ENCODE data around the gene ARPC4.

ARPC4 gene

DNA sequence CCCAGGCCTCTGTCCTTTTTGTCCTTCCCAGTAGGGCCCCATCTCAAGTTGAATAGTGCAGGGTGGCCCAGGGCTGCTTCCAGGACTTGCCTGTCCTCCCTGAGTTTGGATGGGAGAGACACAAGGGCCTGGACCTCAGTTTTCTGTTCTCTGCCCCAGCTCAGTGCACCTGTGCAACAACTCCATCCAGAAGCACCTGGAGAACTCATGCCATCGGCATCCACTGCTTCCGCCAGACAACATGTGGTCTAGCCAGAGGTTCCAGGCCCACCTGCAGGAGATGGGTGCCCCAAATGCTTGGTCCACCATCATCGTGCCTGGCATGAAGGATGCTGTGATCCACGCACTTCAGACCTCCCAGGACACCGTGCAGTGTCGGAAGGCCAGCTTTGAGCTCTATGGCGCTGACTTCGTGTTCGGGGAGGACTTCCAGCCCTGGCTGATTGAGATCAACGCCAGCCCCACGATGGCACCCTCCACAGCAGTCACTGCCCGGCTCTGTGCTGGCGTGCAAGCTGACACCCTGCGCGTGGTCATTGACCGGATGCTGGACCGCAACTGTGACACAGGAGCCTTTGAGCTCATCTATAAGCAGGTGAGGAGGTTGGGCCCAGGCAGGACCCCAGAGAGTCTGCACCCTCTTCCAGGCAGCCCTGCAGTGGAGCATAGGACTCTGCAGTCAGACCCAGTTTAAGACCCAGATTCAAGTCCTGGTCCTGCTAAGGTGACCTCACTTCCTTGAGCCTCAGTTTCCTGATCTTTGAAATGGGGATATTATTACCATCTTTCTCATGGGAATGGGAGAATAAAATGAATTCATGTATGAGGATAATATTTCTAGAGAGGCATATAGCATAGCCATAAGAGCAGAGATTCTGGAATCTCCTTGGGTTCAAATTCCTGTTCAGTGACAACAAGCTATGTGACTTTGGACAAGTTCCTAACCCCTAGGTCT, 36.2 kb downstream of the ARPC4 start:
- Histone ChIP-seq H3K27ac (ENCODE audit: low read length) (no peak overlapping the region), H3K9ac (ENCODE audit: low read length) (no peak overlapping the region), H3K4me3 (ENCODE audit: low read length) (no peak overlapping the region), H4K20me1 (ENCODE audit: insufficient read depth, low read length) (no peaks in the 10 kb centered on the region), H3K79me2 (ENCODE audit: low read length) (no peaks in the 10 kb centered on the region), H3K4me2 (ENCODE audit: low read length) (no peak overlapping the region), H2AFZ (ENCODE audit: low read depth, low read length) (no peak overlapping the region), H3K4me1 (ENCODE audit: low read length) (no peaks in the 10 kb centered on the region), H3K9me3 (ENCODE audit: insufficient read depth, low read length) (no peaks in the 10 kb centered on the region), H3K27me3 (ENCODE audit: low read depth, low read length) (no peaks in the 10 kb centered on the region), H3K36me3 (replicated peaks; ENCODE audit: low read depth, low read length) (peaks cover 7% of the 10 kb centered on the region)
- no peak for TF ChIP-seq EZH2phosphoT487 (IDR thresholded peaks at IDR 0.05; ENCODE audit: low read depth)
- TF ChIP-seq, protein P1, sequence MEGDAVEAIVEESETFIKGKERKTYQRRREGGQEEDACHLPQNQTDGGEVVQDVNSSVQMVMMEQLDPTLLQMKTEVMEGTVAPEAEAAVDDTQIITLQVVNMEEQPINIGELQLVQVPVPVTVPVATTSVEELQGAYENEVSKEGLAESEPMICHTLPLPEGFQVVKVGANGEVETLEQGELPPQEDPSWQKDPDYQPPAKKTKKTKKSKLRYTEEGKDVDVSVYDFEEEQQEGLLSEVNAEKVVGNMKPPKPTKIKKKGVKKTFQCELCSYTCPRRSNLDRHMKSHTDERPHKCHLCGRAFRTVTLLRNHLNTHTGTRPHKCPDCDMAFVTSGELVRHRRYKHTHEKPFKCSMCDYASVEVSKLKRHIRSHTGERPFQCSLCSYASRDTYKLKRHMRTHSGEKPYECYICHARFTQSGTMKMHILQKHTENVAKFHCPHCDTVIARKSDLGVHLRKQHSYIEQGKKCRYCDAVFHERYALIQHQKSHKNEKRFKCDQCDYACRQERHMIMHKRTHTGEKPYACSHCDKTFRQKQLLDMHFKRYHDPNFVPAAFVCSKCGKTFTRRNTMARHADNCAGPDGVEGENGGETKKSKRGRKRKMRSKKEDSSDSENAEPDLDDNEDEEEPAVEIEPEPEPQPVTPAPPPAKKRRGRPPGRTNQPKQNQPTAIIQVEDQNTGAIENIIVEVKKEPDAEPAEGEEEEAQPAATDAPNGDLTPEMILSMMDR (IDR thresholded peaks at IDR 0.05; ENCODE audit: low read depth, low read length) = no peak

DNA sequence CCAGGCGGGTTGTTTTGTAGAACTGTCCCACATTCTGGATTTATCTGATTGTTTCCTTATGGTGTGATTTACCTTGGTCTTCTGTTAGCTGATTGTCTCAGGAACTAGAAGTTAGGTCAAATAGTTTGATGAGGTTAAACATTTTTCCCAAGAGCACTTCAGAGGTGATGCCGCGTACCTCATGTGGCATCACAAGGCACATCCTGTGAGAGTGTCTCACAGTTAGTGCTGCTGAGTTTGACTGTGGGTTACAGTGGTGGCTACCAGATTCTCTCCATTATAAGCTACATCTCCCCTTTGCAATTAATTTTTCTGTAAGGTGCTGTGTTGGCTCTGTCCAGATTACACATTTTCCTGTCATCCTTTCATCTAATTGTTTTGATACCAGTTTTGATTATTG, 38.4 kb downstream of the ARPC4 start:
- Histone ChIP-seq H3K27me3 (ENCODE audit: low read depth, low read length) (no peaks in the 10 kb centered on the region), H3K9me3 (ENCODE audit: insufficient read depth, low read length) (no peaks in the 10 kb centered on the region)

DNA sequence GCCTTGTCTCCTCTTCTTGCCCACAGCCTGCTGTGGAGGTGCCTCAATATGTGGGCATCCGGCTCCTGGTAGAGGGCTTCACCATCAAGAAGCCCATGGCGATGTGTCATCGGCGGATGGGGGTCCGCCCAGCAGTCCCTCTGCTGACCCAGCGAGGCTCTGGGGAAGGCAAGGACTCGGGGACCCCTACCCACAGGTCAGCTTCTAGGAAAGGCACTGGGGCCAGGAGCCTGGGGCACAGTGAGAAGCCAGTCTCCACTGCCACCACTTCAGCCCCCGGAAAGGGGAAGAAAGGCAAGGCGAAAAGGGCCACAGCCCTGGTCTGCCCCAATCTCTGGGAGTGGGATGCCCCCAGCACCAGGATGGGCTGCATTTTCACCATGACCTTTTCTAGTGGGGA, 40.2 kb downstream of the ARPC4 start:
- H3K4me1 ChIP-seq (ENCODE audit: low read length) = no peaks in the 10 kb centered on the region
- TF ChIP-seq EZH2phosphoT487 (IDR thresholded peaks at IDR 0.05; ENCODE audit: low read depth) = no peak
- TF ChIP-seq, protein P1 (IDR thresholded peaks at IDR 0.05; ENCODE audit: low read depth, low read length) = no peak

More for the DNA sequence above, 38.4 kb downstream of the ARPC4 start:
- Histone ChIP-seq H3K36me3 (replicated peaks; ENCODE audit: low read depth, low read length) (peaks cover 17% of the 10 kb centered on the region), H2AFZ (ENCODE audit: low read depth, low read length) (no peak overlapping the region), H3K4me1 (ENCODE audit: low read length) (no peaks in the 10 kb centered on the region), H3K27ac (ENCODE audit: low read length) (no peak overlapping the region), H3K79me2 (ENCODE audit: low read length) (no peaks in the 10 kb centered on the region), H3K4me2 (ENCODE audit: low read length) (no peak overlapping the region), H3K4me3 (ENCODE audit: low read length) (no peak overlapping the region), H4K20me1 (ENCODE audit: insufficient read depth, low read length) (no peaks in the 10 kb centered on the region), H3K9ac (ENCODE audit: low read length) (no peak overlapping the region)
- TF ChIP-seq, protein P1 (IDR thresholded peaks at IDR 0.05; ENCODE audit: low read depth, low read length) = no peak
- no peak for TF ChIP-seq EZH2phosphoT487 (IDR thresholded peaks at IDR 0.05; ENCODE audit: low read depth)

DNA sequence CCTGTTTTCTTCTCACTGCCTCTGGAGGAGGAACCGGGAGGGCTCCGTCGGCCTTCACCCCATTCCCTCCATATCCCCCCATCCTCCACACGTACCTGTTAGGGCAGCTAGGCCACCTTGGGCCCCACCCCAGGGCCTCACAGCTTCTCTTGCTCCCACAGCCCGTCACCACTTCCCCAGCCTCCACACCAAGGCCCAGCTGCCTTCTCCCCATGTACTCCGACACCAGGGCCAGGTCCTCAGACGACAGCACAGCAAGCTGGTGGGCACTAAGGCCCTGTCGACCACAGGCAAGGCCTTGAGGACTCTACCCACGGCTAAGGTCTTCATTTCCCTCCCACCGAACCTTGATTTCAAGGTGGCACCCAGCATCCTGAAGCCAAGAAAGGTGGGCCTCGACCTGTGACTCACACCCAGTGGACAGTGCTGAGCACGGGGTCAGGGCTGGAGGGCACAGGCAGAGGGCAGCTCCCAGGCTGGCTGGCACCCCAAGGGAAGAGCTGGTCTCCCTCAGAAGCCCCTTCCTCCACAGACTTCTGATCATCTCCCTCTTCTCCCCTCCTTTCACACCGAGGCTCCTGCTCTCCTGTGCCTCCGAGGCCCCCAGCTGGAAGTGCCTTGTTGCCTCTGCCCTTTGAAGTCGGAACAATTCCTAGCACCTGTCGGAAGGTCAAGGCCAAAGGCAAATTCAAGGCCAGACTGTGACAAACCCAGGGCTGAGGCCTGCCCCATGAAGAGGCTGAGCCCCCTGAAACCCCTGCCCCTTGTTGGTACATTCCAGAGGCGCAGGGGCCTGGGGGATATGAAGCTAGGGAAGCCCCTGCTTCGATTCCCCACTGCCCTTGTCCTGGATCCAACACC, 41.9 kb downstream of the ARPC4 start:
- Histone ChIP-seq H3K9me3 (ENCODE audit: insufficient read depth, low read length) (no peaks in the 10 kb centered on the region), H3K4me2 (ENCODE audit: low read length) (no peak overlapping the region), H3K36me3 (replicated peaks; ENCODE audit: low read depth, low read length) (peaks cover 20% of the 10 kb centered on the region), H3K79me2 (ENCODE audit: low read length) (no peaks in the 10 kb centered on the region), H3K9ac (ENCODE audit: low read length) (no peak overlapping the region), H3K27me3 (ENCODE audit: low read depth, low read length) (no peaks in the 10 kb centered on the region), H3K4me1 (ENCODE audit: low read length) (no peaks in the 10 kb centered on the region), H3K27ac (ENCODE audit: low read length) (no peak overlapping the region), H3K4me3 (ENCODE audit: low read length) (no peak overlapping the region), H2AFZ (ENCODE audit: low read depth, low read length) (no peak overlapping the region), H4K20me1 (ENCODE audit: insufficient read depth, low read length) (no peaks in the 10 kb centered on the region)
- TF ChIP-seq, protein P1 (IDR thresholded peaks at IDR 0.05; ENCODE audit: low read depth, low read length) = no peak
- no peak for TF ChIP-seq EZH2phosphoT487 (IDR thresholded peaks at IDR 0.05; ENCODE audit: low read depth)

More for the DNA sequence above, 40.2 kb downstream of the ARPC4 start:
- H4K20me1 ChIP-seq (ENCODE audit: insufficient read depth, low read length) = no peaks in the 10 kb centered on the region
- H2AFZ ChIP-seq (ENCODE audit: low read depth, low read length) = no peak overlapping the region
- H3K27me3 ChIP-seq (ENCODE audit: low read depth, low read length) = no peaks in the 10 kb centered on the region
- no peak overlapping the region for H3K9ac ChIP-seq (ENCODE audit: low read length)
- no peaks in the 10 kb centered on the region for H3K79me2 ChIP-seq (ENCODE audit: low read length)
- H3K4me2 ChIP-seq (ENCODE audit: low read length) = no peak overlapping the region
- H3K27ac ChIP-seq (ENCODE audit: low read length) = no peak overlapping the region
- peaks cover 18% of the 10 kb centered on the region for H3K36me3 ChIP-seq (replicated peaks; ENCODE audit: low read depth, low read length)
- no peak overlapping the region for H3K4me3 ChIP-seq (ENCODE audit: low read length)
- H3K9me3 ChIP-seq (ENCODE audit: insufficient read depth, low read length) = no peaks in the 10 kb centered on the region

Measured in OCI-LY3 (cell line).